Measurements from ENCODE around the gene ATXN10.

ATXN10 gene

DNA sequence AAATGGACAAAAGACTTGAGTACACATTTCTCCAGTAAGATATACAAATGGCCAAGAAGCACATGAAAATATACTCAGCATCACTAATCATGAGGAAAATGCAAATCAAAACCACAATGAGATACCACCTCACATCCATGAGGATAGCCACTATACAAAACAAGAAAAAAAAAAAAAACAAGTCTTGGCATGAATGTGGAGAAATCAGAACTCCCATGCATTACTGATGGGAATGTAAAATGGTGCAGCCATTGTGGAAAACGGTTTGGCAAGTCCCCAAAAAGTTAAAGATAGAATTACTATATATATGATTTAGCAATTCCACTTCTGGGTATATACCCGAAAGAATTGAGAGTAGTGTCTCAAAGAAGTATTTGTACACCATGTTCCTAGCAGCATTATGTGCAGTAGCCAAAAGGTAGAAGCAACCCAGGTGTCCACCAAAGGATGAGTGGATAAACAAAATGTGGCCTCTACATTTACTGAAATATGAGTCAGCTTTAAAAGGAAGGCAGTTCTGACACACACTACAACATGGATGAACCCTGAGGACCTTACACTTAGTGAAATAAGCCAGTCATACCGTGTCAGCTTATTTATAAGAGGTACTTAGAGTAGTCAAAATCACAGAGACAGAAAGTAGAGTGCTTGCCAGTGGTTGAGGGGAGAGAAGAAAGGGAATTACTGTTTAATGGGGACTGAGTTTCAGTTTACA is 159.1 kb downstream of the ATXN10 start:
- DNase-seq (ENCODE audit: low read depth in 2 of 2) = no peak

DNA sequence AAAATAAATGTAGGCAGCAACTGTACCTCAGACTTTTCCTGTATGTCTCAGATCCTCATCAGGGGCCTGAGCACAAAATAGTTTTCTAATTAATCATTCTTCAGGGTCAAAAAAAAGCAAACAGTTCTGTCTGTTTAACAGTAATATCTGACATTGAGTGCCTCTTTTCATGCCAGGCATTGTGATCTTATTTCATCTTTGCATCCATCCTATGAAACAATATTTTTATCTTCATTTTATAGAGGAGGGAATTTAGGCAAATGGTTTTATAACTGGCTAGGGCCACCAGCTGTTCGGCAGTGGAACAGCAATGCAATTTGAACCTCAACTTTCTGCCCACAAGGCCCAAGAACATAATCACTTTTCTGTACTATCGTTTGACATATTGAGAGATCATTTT is 159.8 kb downstream of the ATXN10 start:
- no peak for DNase-seq (ENCODE audit: low read depth in 2 of 2)

GRCh38 chr22:45832180-45832579 is 160.5 kb downstream of the ATXN10 start:
- DNase-seq (ENCODE audit: low read depth in 2 of 2) = no peak

- no peak for DNase-seq (ENCODE audit: low read depth in 2 of 2)
Observed at GRCh38 chr22:45832959-45833580, 161.4 kb downstream of the ATXN10 start.

DNA sequence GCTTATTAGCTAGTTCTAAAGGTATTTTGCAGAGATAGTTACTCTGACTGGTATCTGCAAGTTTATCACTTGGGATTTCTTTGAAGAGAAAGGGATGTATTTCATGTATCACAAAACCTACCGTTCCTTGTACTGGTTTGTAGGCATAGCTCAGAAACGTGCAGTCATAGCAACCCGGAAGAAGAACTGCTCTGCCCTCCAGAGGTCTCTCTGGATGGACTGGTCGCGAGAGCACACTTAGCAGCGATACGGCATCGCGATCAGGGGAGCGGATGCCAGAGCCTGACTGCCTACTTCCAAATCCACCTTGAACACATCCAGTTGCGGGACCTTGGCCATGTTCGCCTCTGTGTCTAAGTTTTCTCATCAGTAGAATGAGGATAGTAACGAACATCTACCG is 162.0 kb downstream of the ATXN10 start:
- DNase-seq (ENCODE audit: low read depth in 2 of 2) = no peak

- no peak for DNase-seq (ENCODE audit: low read depth in 2 of 2)
Observed at GRCh38 chr22:45834241-45834640, 162.6 kb downstream of the ATXN10 start.

DNA sequence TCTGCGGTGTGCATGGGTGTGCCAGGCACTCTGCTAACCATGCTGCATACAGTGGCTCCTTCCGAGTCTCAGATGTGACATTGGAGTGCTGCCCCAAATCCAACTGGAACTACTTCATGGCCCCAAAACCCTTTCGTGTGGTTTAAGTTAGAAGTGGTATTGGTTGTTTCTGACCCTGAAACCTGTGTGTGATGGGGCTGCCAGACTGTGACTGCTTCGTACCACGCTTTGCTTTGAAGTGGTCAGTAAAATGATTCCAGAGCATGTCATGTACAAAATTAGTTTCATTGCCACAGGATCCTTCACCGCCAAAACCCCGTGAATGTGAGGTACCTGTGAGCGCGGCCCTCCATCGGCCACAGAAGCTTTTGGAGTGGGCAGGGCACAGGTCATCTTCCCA is 163.2 kb downstream of the ATXN10 start:
- DNase-seq (ENCODE audit: low read depth in 2 of 2) = no peak

- no peak for DNase-seq (ENCODE audit: low read depth in 2 of 2)
Observed at GRCh38 chr22:45836418-45837169, 165.0 kb downstream of the ATXN10 start.

DNA sequence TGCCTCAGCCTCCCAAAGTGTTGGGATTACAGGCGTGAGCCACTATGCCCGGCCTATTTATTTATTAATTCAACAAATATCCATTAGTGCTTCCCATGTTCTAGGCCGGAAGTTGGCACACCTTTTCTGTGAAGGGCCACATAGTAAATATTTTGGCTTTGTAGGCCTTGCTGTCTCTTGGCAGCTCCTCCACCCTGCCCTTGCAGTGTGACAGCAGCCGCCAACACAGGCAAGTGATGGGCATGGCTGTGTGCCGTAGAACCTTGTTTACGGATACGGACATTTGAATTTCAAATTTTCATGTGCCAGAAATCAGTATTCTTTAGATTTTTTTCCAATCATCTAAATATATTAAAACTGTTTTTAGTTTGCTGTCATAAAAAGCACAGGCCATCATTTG is 165.9 kb downstream of the ATXN10 start:
- DNase-seq (ENCODE audit: low read depth in 2 of 2) = no peak

GRCh38 chr22:45838305-45838887 is 166.8 kb downstream of the ATXN10 start:
- DNase-seq (ENCODE audit: low read depth in 2 of 2) = no peak

DNA sequence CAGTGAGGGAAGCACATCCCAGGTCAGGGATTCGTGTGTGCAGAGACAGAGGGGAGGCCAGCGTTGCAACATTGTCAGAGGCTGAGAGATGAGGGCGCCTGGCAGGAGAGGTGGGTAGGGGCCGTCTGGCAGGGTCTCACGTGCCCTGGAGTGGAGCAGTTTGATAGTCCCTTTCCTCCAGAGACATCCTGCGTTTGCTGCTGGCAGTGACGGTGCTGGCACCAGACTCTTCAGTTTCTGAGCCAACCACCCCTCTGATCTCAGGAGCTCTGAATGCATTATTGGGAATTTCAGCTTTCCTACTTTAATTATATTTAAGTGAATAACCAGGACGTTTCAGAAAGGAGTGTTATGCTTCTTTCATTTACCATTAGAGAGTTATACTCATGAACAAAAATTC is 168.8 kb downstream of the ATXN10 start:
- DNase-seq (ENCODE audit: low read depth in 2 of 2) = no peak

DNA sequence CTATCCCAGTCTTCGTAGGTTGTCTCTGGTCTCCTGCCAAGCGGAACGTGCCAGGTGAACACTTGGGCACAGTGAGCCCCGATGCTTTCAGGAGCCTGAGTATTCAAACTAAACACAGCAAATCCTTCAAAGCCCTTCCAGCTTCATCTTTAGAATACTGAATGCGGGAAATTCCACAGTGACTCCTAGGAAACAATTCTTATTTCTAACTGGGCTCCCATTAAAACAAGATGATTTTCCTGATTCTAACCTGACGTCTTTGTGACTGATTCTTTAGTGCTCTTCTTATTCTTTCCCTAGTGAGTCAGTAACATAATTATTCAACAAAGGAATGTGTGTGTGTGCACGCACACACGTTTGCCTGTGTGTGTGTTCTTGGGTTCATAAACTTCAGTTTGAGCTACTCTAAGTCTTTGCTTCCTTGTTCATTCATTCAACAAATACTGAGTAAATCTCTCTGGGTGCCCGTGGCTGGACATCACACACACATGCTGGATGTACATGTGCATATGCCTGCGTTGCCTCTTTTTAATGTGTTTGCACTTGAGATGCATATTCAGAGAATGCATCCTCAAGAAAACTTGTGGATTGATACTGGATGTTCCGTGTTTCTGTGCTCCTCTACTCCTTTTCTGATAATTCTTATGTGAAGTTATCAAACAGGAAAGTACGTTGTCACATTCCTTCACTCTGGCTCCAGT is 170.8 kb downstream of the ATXN10 start:
- no peak for DNase-seq (ENCODE audit: low read depth in 2 of 2)

- DNase-seq (ENCODE audit: low read depth in 2 of 2) = no peak
Observed at GRCh38 chr22:45843031-45843430, 171.4 kb downstream of the ATXN10 start.

- DNase-seq (ENCODE audit: low read depth in 2 of 2) = no peak
Observed at GRCh38 chr22:45843986-45844385, 172.4 kb downstream of the ATXN10 start.

DNA sequence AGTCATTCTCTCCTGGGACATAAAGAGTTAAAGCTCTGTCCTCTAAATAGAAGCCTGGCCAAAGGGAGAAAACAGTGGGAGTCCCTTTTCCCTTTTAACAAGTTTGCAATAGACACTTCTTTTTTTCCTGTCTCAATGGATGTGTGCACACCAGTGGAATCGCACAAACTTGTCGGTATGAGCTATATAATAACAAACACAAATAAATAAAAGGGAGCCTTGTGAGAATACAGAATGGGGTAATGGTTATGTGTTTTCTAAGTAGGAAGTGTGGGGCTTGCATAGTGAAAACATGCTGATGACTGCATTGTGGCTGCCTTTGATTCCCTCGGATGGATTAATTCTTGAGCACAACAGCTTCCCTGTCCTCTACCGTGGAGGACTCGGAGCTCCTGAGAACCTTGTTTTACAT is 173.4 kb downstream of the ATXN10 start:
- no peak for DNase-seq (ENCODE audit: low read depth in 2 of 2)

DNA sequence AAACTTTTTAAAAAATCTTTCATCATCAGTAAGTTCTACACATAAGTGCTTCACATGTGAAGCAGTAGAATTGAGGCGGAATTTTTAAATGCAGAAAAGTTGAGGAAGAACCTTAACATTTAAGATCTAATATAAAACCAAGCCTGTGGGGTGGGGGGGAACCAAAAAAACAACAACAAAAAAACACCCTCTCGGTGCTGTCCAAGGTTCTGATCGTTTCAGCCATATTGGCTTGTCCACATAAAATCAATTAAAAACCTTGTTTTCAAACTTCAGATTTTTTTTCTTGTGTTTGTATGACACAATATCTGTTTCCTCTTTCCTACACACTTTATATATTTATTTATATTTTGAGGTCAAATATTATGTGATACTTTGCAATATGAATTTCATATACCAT is 175.3 kb downstream of the ATXN10 start:
- DNase-seq (ENCODE audit: low read depth in 2 of 2) = no peak

GRCh38 chr22:45848904-45849303 is 177.3 kb downstream of the ATXN10 start:
- no peak for DNase-seq (ENCODE audit: low read depth in 2 of 2)

- DNase-seq (ENCODE audit: low read depth in 2 of 2) = no peak
Observed at GRCh38 chr22:45852826-45853225, 181.2 kb downstream of the ATXN10 start.

- DNase-seq (ENCODE audit: low read depth in 2 of 2) = no peak
Observed at GRCh38 chr22:45855961-45856360, 184.3 kb downstream of the ATXN10 start.

DNA sequence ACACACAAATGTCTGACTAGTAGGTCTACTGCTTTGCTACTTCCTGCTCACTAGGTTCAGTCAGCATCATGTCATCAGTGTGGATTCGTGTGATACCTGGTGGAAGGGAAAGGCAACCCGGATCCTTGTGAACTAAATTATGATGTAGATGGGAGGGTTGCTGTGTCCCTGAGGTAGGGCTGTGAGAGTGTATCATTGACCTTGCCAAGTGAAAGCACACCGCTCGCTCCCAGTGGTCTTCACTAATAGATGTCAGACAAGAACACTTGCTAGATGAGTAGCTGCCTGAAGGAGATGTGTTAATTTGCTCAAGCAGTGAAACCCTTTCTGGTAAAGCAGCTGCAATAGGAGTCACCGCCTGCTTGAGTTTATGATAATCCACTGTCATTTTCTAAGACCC is 185.9 kb downstream of the ATXN10 start:
- no peak for DNase-seq (ENCODE audit: low read depth in 2 of 2)

DNA sequence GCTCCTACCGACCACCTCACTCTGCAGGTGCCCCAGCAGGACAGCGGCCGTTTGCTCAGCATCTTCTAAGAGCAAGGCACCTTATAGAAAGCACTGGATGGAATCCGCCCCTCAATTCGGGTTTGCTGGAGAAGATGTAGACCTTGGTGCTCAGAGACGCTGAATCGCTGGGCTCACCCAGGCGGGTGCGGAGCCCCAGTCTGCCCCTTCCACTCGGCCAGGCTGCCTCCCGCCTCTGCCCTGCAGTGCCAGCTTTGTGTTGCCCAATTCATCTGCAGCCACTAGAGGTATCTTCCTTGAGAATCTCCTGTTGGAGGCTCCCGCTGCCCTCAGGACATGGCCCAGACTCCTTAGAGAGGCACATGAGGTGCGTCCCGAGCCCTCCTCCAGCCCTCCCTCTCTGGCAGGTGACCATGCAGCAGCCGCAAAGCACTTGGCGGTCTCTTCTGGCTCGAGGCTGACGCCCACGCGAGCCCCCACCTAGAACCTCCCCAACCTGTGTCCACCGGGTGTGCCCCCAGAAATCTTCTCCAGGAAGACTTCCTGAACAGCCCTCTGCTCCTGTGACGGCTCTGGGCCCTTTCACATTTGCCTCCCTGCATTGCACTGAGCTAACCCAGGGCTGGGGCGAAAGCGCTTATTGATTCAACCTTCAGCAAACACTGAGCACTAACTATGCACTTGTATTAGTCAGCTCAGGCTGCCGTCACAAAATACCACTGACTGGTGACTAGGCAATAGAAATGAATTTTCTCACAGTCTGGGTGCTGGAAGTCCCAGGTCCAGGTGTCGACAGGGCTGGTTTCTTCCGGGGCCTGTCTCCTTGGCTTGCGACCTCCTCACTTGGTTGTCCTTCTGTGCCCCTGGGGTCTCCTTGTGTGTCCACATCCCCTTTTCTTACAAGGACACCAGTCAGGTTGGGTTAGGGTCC is 187.9 kb downstream of the ATXN10 start:
- no peak for DNase-seq (ENCODE audit: low read depth in 2 of 2)
